Esophagus (tissue), 2 donors: ENCODE results near the gene ARL16. TPM values are rescaled to one million over a fixed set of nuclear protein-coding genes. Genes with fewer than 3 reads are reported as not detected.
A peak's percentile ranks its signal among the peaks of the same experiment; 100 is the strongest.

Experiments used
- H3K27ac ChIP-seq, 2 donors: one replicate each; pipeline ENCODE4 v1.5.1; 2013; ENCODE audit warnings: low read depth in 2 of 2, mild to moderate bottlenecking in 2 of 2, inconsistent platforms in 1 of 2, low read length in 1 of 2, moderate library complexity in 1 of 2
- H3K27me3 ChIP-seq, 2 donors: one replicate each; pipeline ENCODE4 v1.6.1; 2013; ENCODE audit warnings: low read length in 2 of 2, control low read depth in 1 of 2, mild to moderate bottlenecking in 1 of 2; ENCODE audit not compliant: insufficient read depth in 2 of 2, control insufficient read depth in 1 of 2
- H3K36me3 ChIP-seq, 2 donors: one replicate each; pipeline ENCODE4 v1.6.1; 2013; ENCODE audit warnings: low read length in 1 of 2; ENCODE audit not compliant: control insufficient read depth in 2 of 2, insufficient read depth in 2 of 2
- H3K4me1 ChIP-seq, 2 donors: one replicate each; pipeline ENCODE4 v1.6.1; 2013; ENCODE audit warnings: low read length in 1 of 2; ENCODE audit not compliant: control insufficient read depth in 2 of 2, insufficient read depth in 2 of 2
- H3K4me3 ChIP-seq, 2 donors: one replicate each; pipeline ENCODE4 v1.5.1; 2013; ENCODE audit warnings: low read length in 2 of 2, mild to moderate bottlenecking in 2 of 2, low read depth in 1 of 2, moderate library complexity in 1 of 2
- H3K9me3 ChIP-seq, 2 donors: one replicate each; pipeline ENCODE4 v1.6.1; 2013; ENCODE audit warnings: mild to moderate bottlenecking in 2 of 2, low read depth in 1 of 2, low read length in 1 of 2, moderate library complexity in 1 of 2; ENCODE audit not compliant: control insufficient read depth in 2 of 2, insufficient read depth in 1 of 2
- WGBS, 2 donors: extraction: QIAGEN DNeasy Blood & Tissue Kit; methylation state at CpG; one replicate each; pipeline ENCODE4 v1.1.7; 2013; 5-methylcytosine and 5-hydroxymethylcytosine counted together
- polyA plus RNA-seq, 2 donors: library from polyadenylated mRNA; stranded (reverse); fragments of 200-250 nt; gene quantifications; one replicate each; pipeline ENCODE4 v1.2.3, GENCODE V29; 2013
- donor health status: healthy with polysubstance abuse.
- donor health status: Bipolar disorder and iron deficiency.

The ARL16 gene
- polyA plus RNA-seq, 2 donors = 36.2 to 53.9 TPM

DNA sequence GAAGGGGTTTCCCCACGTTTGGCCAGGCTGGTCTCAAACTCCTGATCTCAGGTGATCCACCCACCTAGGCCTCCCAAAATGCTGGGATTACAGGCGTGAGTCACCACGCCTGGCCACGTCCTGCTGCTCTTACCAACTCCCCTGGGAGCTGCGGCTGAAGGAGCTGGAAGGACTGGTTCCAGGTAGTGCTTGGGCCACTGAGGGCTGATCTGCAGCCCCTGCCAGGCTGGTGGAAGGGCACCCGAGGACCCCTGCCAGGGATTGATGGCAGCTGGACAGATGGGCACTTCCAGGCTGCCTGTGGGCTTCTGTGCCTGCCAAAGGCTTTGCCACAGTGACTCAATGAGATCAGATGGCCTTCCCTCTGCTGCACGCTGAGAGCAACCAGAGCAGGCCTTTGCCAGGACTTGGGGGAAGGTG lies 19.5 kb downstream of the ARL16 start:
- WGBS, 2 donors = 59 to 78% methylated on average over 7 of the region's 7 CpGs
- H3K4me1 ChIP-seq = peaks cover 6 to 10% of the 10 kb centered on the region in 2 donors
- H3K9me3 ChIP-seq = no peaks in the 10 kb centered on the region

DNA sequence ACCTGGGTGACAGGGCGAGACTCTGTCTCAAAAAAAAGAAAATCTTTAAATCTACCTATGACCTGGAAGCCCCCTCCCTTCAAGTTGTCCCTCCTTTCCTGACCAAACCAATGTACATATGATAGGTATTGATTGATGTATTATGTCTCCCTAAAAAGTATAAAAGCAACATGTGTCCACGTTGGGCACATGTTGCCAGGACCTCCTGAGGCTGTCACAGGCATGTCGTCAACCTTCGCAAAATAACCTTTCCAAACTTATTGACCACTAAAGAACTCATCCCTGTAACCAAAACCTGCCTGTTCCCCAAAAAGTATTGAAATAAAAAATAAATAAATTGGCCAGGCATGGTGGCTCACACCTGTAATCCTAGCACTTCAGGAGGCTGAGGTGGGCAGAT lies 21.6 kb downstream of the ARL16 start:
- Histone ChIP-seq H3K27ac (no peak overlapping the region), H3K4me3 (no peak overlapping the region), H3K4me1 (peaks cover 3 to 10% of the 10 kb centered on the region in 2 donors), H3K36me3 (peaks cover 0 to 3% of the 10 kb centered on the region in 2 donors), H3K9me3 (no peaks in the 10 kb centered on the region), H3K27me3 (no peaks in the 10 kb centered on the region)
- WGBS, 2 donors = 90 to 91% methylated on average over 4 of the region's 4 CpGs

More for the DNA sequence above, 19.5 kb downstream of the ARL16 start:
- peak overlapping the region; percentile 30 to 78 for H3K27ac ChIP-seq
- H3K27me3 ChIP-seq = no peaks in the 10 kb centered on the region
- H3K4me3 ChIP-seq = no peak overlapping the region
- H3K36me3 ChIP-seq = peaks cover 0 to 4% of the 10 kb centered on the region in 2 donors

DNA sequence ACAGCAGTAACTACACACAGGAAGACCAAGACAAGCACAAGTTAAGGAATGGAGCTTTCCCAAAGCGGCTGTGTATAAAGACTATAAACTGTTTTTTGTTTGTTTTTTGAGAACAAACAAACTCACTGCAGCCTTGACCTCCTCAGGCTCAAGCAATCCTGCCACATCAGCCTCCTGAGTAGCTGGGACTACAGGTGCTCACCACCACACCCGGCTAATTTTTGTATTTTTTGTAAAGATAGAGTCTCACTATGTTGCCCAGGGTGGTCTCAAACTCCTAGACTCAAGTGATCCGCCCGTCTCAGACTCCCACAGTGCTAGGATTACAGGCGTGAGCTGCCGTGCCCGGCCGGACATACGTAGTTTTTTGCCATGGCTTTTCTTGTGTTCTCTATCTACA lies 23.2 kb downstream of the ARL16 start:
- Histone ChIP-seq H3K4me1 (peaks cover 2 to 8% of the 10 kb centered on the region in 2 donors), H3K27me3 (peaks cover 0 to 2% of the 10 kb centered on the region in 2 donors), H3K9me3 (no peaks in the 10 kb centered on the region), H3K4me3 (no peak overlapping the region), H3K36me3 (peaks cover 0 to 3% of the 10 kb centered on the region in 2 donors), H3K27ac (peak overlapping the region; percentile 63 to 77)
- WGBS, 2 donors = 90 to 91% methylated on average over 9 of the region's 9 CpGs

DNA sequence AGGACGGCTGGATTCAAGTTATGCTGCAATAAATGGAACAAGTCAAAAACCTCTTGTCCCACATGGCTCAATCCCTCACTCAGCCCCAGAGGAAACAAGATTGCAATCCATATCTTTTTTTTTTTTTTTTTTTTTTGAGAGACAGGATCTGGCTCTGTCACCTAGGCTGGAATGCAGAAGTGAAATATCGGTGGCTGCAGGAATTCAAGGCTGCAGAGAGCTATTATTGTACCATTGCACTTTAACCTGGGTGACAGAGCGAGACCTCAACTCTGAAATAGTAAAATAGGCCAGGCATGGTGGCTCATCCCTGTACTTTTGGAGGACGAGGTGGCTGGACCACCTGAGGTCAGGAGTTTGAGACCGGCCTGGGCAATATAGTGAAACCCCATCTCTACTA lies 24.6 kb downstream of the ARL16 start:
- Histone ChIP-seq H3K4me3 (no peak overlapping the region), H3K4me1 (no peaks in the 10 kb centered on the region), H3K27ac (peak overlapping the region; percentile 48 to 64), H3K36me3 (no peaks in the 10 kb centered on the region), H3K27me3 (peaks cover 0 to 2% of the 10 kb centered on the region in 2 donors), H3K9me3 (no peaks in the 10 kb centered on the region)
- 63 to 67% methylated on average over 5 of the region's 5 CpGs for WGBS, 2 donors

DNA sequence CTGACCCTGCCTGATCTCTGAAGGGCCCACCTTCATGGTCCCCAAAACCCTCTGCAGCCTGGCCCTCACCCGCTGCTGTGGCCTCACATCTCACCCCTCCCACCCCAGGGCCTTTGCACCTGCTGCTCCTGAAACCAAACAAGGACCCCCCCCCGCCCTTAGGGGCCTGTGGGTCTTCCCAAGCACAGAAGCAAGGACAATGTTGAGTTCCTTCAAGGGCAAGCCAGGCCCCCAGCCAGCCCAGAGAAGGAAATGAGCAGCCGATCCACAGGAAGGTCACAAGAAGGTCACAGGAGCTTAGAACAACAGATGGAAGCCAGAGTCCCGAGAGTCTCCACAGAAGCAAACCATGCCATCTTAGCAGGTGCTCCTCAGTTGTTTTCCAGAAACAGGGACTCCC lies 26.8 kb downstream of the ARL16 start:
- Histone ChIP-seq H3K4me3 (no peak overlapping the region), H3K27ac (no peak overlapping the region), H3K4me1 (no peaks in the 10 kb centered on the region), H3K36me3 (no peaks in the 10 kb centered on the region), H3K27me3 (peaks cover 0 to 2% of the 10 kb centered on the region in 2 donors), H3K9me3 (no peaks in the 10 kb centered on the region)
- WGBS, 2 donors = 53 to 81% methylated on average over 4 of the region's 4 CpGs

DNA sequence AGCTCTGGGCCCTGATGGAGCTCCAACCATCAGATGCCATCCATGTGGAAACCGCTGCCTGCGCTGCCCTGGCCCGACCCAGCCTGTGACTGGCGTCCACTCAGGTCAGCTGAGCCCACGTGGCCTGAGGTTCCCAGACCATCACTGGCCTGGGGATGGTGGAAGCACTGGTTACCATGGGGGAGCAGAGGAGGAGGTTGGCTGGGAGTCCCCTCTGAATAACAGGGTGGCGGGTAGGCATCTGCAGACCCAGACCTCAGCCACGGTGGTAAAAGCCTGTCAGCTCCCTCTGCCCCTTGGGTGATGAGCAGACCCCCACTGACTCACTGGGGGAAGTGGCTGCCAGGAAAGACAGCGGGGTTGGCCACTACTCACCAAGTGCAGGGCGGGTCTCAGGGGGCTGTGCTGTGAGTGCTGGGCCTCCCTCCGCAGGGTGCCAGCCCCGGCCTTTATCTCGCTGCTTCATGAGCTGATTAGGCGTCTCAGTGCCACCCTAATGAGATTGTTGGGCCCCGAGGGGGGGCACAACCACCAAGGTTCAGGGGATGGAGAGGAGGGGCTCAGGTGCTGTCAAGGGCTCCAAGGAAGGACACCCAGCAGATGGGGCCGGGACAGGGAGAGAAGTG lies 27.4 kb downstream of the ARL16 start, which contains the start of gene PDE6G:
PDE6G (minus strand) TSS at position 425 of the 626 bp plus-strand sequence. CDS start 3,237 bp downstream, outside the sequence.
- H3K27ac ChIP-seq = no peak within 1 kb of the TSS

DNA sequence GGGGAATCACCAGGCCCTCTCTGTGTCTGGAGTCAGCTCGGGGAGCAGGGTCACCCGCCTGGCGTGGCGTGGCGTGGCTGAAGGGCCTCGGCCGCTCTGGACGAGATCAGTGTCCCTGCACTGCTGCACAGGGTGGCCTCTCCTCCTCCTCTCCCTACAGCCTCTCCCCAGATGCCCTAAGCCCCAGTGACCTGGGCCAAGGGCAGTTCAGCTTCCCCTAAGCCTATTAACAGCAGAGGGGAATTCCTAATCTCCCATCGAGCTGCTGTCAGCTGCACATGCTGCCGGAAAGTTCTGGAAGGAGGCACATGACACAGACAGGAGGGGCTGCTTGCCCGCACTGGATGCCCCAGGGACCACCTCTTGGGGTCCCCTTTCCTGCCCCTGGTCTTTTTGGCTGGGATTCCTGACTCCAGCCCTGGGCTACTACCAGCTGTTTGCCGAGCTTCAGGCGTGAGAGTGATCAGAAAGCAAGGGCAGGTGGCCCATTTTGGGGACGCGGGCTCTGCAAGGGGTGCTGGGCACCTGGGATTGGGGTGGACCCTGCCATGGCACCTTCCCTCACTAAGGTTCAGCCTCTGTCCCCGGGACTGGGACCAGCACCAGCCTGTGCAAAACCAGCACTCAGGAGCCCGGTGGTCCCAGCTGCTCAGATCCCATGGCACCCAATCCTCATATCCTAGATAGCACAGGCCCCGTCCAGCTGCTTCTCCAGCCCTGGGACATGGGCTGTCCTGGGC lies 28.0 kb downstream of the ARL16 start:
- Histone ChIP-seq H3K27me3 (peaks cover 0 to 2% of the 10 kb centered on the region in 2 donors), H3K27ac (no peak overlapping the region), H3K4me1 (no peaks in the 10 kb centered on the region), H3K9me3 (no peaks in the 10 kb centered on the region), H3K36me3 (no peaks in the 10 kb centered on the region), H3K4me3 (no peak overlapping the region)
- WGBS, 2 donors = 71 to 77% methylated on average over 16 to 18 of the region's 18 CpGs

More for the DNA sequence above, 27.4 kb downstream of the ARL16 start, which contains the start of gene PDE6G:
- H3K36me3 ChIP-seq = no peaks in the 10 kb centered on the region
- no peaks in the 10 kb centered on the region for H3K4me1 ChIP-seq
- 82 to 84% methylated on average over 15 of the region's 15 CpGs for WGBS, 2 donors
- H3K9me3 ChIP-seq = no peaks in the 10 kb centered on the region
- H3K4me3 ChIP-seq = no peak within 1 kb of the TSS
- H3K27me3 ChIP-seq = peaks cover 0 to 2% of the 10 kb centered on the region in 2 donors

DNA sequence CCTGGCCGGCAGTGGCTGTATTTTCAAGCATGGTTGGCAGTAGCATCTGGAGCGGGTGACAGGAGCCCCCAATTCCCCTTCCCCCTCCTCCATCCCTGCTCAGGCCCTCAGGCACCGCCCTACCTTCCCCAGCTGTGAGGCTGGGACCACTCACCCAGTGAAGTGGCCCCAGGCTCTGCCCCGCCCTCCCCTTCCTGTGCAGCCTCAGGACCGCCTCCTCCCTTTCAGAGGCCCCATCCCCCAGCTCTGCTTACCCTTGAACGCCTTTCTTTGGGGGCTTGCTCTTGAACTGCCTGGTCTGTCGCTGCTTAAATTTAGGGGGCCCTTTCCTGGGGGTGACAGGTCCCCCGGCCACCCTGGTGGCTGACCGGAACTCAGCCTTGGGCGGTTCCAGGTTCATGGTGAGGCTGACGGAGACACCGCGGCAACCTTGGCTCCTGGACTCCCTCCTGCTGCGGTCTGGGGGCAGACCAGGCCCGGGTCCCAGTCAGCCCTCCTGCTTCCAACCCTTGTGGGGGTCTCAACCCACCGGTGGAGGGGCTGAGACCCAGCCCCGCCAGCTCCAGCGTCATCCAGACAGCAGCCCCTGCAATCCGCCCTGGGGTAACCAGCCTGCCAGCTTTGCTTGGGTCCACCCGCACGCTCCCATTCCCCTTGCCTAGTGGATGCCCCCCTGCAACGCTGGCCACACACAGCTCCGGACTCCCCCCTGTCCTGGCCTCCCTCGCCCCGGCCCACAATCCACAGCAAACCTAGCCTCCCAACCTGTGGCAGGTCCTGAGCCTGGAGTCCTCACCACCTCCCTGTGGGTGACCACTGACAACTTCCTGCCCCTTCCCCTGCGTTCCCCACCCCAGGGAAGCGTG lies 30.5 kb downstream of the ARL16 start:
- no peak overlapping the region for H3K4me3 ChIP-seq
- no peaks in the 10 kb centered on the region for H3K36me3 ChIP-seq
- peaks cover 0 to under 1% of the 10 kb centered on the region in 2 donors for H3K4me1 ChIP-seq
- 28 to 38% methylated on average over 27 of the region's 27 CpGs for WGBS, 2 donors
- peaks cover 0 to 7% of the 10 kb centered on the region in 2 donors for H3K9me3 ChIP-seq
- peaks cover 0 to 10% of the 10 kb centered on the region in 2 donors for H3K27me3 ChIP-seq
- no peak overlapping the region for H3K27ac ChIP-seq

DNA sequence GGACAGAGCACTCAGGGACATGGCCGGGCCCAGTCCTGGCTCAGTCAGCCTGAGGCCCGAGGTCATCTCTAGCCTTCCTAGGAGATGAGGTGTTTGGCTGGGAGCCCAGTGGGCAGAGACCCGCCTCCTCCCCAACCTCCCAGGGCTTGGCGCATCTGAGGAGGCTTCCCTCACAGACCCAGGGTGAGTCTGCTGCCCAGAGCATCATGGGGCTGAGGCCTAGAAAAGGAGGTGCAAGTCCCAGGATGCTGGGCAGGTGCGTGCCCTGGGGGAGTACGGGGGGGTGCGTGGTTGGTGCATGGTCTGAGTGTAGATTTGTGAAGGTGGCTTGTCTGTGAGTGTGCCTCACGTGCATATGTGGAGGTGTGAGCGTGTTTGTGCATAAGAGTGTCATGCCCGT lies 31.9 kb downstream of the ARL16 start:
- peaks cover 3 to 4% of the 10 kb centered on the region in 2 donors for H3K4me1 ChIP-seq
- no peak overlapping the region for H3K4me3 ChIP-seq
- H3K9me3 ChIP-seq = peaks cover 0 to 10% of the 10 kb centered on the region in 2 donors
- peaks cover 0 to 15% of the 10 kb centered on the region in 2 donors for H3K27me3 ChIP-seq
- no peak overlapping the region for H3K27ac ChIP-seq
- H3K36me3 ChIP-seq = no peaks in the 10 kb centered on the region
- WGBS, 2 donors = 69 to 72% methylated on average over 10 of the region's 10 CpGs
